Upper lobe of left lung (tissue), 4 donors: ENCODE data around the gene VWA2.

ENCODE experiments used
- POLR2A ChIP-seq, 4 donors: fragments of 450-650 bp; IDR thresholded peaks; one replicate each; pipeline ENCODE4 v1.5.1; 2016 to 2017; ENCODE audit warnings: antibody characterized with exemption in 4 of 4, mild to moderate bottlenecking in 2 of 4
- TF ChIP-seq, protein P1 (sequence below), 6 experiments: fragments of 450-650 bp in 4 of 6; fragments of 200-600 bp in 2 of 6; sonication (generic) in 2 of 6; IDR thresholded peaks; one replicate each; pipeline ENCODE4 v1.5.1; 2016 to 2019; ENCODE audit warnings: antibody characterized with exemption in 6 of 6

DNA sequence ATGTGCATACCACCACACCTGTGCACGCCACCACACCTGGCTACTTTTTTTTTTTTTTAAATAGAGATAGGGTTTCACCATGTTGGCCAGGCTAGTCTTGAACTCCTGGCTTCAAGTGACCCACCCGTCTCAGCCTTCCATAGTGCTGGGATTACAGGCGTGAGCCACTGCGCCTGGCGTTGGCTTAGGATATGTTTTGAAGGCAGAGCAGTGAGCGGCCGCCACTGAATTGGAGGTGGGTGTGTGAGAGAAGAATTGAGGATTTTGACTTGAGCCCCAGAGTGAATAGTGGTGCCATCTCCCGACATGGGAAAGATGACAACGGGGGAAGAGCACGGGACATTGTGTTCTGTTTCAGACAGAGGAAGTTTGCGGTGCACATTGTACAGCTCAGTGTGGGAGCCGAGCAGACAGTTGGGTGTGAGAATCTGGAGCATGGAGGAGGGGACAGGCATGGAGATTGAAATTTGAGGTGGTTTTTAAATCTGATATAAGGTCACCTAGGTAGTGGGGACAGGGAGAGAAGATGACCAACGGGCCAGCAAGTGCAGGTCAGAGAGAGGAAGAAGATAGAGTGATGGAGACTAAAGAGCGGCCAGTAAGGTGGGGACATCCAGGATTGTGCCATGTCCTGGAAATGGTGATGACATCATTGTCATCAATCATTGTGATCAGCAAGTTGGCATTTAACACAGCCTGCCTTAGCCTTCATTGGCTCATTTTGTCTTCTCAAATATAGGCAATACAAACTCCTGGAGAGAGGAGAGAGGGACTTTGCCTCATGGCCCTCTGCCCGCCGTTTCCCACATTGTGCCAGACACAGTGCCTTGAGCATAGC lies 35.8 kb downstream of the VWA2 start:
- no peak for TF ChIP-seq POLR2A (IDR thresholded peaks at IDR 0.05)
- TF ChIP-seq, protein P1, sequence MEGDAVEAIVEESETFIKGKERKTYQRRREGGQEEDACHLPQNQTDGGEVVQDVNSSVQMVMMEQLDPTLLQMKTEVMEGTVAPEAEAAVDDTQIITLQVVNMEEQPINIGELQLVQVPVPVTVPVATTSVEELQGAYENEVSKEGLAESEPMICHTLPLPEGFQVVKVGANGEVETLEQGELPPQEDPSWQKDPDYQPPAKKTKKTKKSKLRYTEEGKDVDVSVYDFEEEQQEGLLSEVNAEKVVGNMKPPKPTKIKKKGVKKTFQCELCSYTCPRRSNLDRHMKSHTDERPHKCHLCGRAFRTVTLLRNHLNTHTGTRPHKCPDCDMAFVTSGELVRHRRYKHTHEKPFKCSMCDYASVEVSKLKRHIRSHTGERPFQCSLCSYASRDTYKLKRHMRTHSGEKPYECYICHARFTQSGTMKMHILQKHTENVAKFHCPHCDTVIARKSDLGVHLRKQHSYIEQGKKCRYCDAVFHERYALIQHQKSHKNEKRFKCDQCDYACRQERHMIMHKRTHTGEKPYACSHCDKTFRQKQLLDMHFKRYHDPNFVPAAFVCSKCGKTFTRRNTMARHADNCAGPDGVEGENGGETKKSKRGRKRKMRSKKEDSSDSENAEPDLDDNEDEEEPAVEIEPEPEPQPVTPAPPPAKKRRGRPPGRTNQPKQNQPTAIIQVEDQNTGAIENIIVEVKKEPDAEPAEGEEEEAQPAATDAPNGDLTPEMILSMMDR (IDR thresholded peaks at IDR 0.05) = no peak
